Urothelium cell line (cell line): ENCODE results near the gene LHFPL3.

Experiments
- DNase-seq: peaks from one replicate; pipeline ENCODE4 v3.0.0; 2011; ENCODE audit warnings: low spot score, mixed read lengths
- FAIRE-seq: peaks from 2 replicates; lab custom pipeline; 2011; peaks lifted over from hg19 to GRCh38; lab: Jason Lieb, UNC

Gene LHFPL3

GRCh38 chr7:104367926-104368325 lies 39.5 kb downstream of the LHFPL3 start:
- DNase-seq (no peak), FAIRE-seq (no peak)

GRCh38 chr7:104371216-104371979 lies 43.0 kb downstream of the LHFPL3 start:
- DNase-seq (no peak), FAIRE-seq (peak; percentile 83)

GRCh38 chr7:104371980-104372357 lies 43.6 kb downstream of the LHFPL3 start:
- DNase-seq = no peak
- no peak for FAIRE-seq

- DNase-seq (no peak), FAIRE-seq (no peak)
These were observed 54.2 kb downstream of the LHFPL3 start for GRCh38 chr7:104382616-104383015.

- DNase-seq (no peak), FAIRE-seq (no peak)
These were observed 58.5 kb downstream of the LHFPL3 start for GRCh38 chr7:104386943-104387342.

GRCh38 chr7:104388222-104388621 lies 59.8 kb downstream of the LHFPL3 start:
- DNase-seq = no peak
- no peak for FAIRE-seq

GRCh38 chr7:104395162-104395561 lies 66.8 kb downstream of the LHFPL3 start:
- FAIRE-seq = no peak

GRCh38 chr7:104397442-104397841 lies 69.0 kb downstream of the LHFPL3 start:
- DNase-seq = no peak
- no peak for FAIRE-seq

More at GRCh38 chr7:104395162-104395561, 66.8 kb downstream of the LHFPL3 start:
- no peak for DNase-seq

GRCh38 chr7:104408371-104408770 lies 80.0 kb downstream of the LHFPL3 start:
- FAIRE-seq = no peak

GRCh38 chr7:104410742-104411141 lies 82.3 kb downstream of the LHFPL3 start:
- DNase-seq = no peak

More at GRCh38 chr7:104408371-104408770, 80.0 kb downstream of the LHFPL3 start:
- no peak for DNase-seq

GRCh38 chr7:104412911-104413310 lies 84.5 kb downstream of the LHFPL3 start:
- FAIRE-seq (no peak), DNase-seq (no peak)

More at GRCh38 chr7:104410742-104411141, 82.3 kb downstream of the LHFPL3 start:
- FAIRE-seq = no peak

GRCh38 chr7:104414216-104414615 lies 85.8 kb downstream of the LHFPL3 start:
- no peak for DNase-seq
- no peak for FAIRE-seq

GRCh38 chr7:104415700-104416099 lies 87.3 kb downstream of the LHFPL3 start:
- FAIRE-seq = no peak
- no peak for DNase-seq

- DNase-seq = no peak
These were observed 88.5 kb downstream of the LHFPL3 start for GRCh38 chr7:104416866-104417393.

GRCh38 chr7:104431930-104432329 lies 103.5 kb downstream of the LHFPL3 start:
- no peak for FAIRE-seq
- DNase-seq = no peak

More at GRCh38 chr7:104416866-104417393, 88.5 kb downstream of the LHFPL3 start:
- FAIRE-seq = no peak

- FAIRE-seq (no peak), DNase-seq (no peak)
These were observed 105.7 kb downstream of the LHFPL3 start for GRCh38 chr7:104434129-104434528.

GRCh38 chr7:104442481-104442880 lies 114.1 kb downstream of the LHFPL3 start:
- no peak for FAIRE-seq
- no peak for DNase-seq

GRCh38 chr7:104444017-104444416 lies 115.6 kb downstream of the LHFPL3 start:
- FAIRE-seq (no peak), DNase-seq (no peak)

GRCh38 chr7:104445393-104445792 lies 117.0 kb downstream of the LHFPL3 start:
- no peak for FAIRE-seq
- DNase-seq = no peak

GRCh38 chr7:104450861-104451260 lies 122.5 kb downstream of the LHFPL3 start:
- FAIRE-seq (no peak), DNase-seq (no peak)

- no peak for DNase-seq
- FAIRE-seq = no peak
These were observed 124.8 kb downstream of the LHFPL3 start for GRCh38 chr7:104453190-104453589.

GRCh38 chr7:104458875-104459274 lies 130.5 kb downstream of the LHFPL3 start:
- DNase-seq = no peak
- no peak for FAIRE-seq
